SK-N-SH (cell line): ENCODE results near the gene FCER1G.

ENCODE experiments used
- EZH2phosphoT487 ChIP-seq: fragments of 200-600 bp; sonication (generic); IDR thresholded peaks from 2 replicates; pipeline ENCODE4 v1.6.1; 2017; ENCODE audit warnings: low read depth, mixed run types, mild to moderate bottlenecking, antibody characterized with exemption, moderate library complexity, borderline replicate concordance
- GABPA ChIP-seq: IDR thresholded peaks from 2 replicates; pipeline ENCODE4 v1.4.0; 2012; ENCODE audit warnings: low read depth, mild to moderate bottlenecking
- POLR2AphosphoS5 ChIP-seq: IDR thresholded peaks from 2 replicates; pipeline ENCODE4 v1.6.1; 2012; ENCODE audit warnings: low read depth, low read length
- RFX5 ChIP-seq: IDR thresholded peaks from 2 replicates; pipeline ENCODE4 v1.6.1; 2012; ENCODE audit warnings: mild to moderate bottlenecking, improper control_type of control experiment, low read length
- ZBTB33 ChIP-seq: IDR thresholded peaks from 2 replicates; pipeline ENCODE4 v1.4.0; 2012; ENCODE audit warnings: low read depth, borderline replicate concordance
- TF ChIP-seq, protein P1 (sequence below): fragments of 200-600 bp; sonication (generic); IDR thresholded peaks from 2 replicates; pipeline ENCODE4 v1.6.1; 2017; ENCODE audit warnings: antibody characterized with exemption, mild to moderate bottlenecking, moderate library complexity
- TF ChIP-seq, protein P2 (sequence below): IDR thresholded peaks from 2 replicates; pipeline ENCODE4 v1.6.1; 2012; ENCODE audit warnings: mild to moderate bottlenecking, low read depth, low read length, moderate library complexity
- TF ChIP-seq, protein P3 (sequence below): IDR thresholded peaks from 2 replicates; pipeline ENCODE4; 2012

- TF ChIP-seq, protein P1, sequence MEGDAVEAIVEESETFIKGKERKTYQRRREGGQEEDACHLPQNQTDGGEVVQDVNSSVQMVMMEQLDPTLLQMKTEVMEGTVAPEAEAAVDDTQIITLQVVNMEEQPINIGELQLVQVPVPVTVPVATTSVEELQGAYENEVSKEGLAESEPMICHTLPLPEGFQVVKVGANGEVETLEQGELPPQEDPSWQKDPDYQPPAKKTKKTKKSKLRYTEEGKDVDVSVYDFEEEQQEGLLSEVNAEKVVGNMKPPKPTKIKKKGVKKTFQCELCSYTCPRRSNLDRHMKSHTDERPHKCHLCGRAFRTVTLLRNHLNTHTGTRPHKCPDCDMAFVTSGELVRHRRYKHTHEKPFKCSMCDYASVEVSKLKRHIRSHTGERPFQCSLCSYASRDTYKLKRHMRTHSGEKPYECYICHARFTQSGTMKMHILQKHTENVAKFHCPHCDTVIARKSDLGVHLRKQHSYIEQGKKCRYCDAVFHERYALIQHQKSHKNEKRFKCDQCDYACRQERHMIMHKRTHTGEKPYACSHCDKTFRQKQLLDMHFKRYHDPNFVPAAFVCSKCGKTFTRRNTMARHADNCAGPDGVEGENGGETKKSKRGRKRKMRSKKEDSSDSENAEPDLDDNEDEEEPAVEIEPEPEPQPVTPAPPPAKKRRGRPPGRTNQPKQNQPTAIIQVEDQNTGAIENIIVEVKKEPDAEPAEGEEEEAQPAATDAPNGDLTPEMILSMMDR = no peak
- TF ChIP-seq POLR2AphosphoS5 (no peak), GABPA (no peak), EZH2phosphoT487 (no peak), ZBTB33 (no peak), RFX5 (no peak)
- TF ChIP-seq, protein P2, sequence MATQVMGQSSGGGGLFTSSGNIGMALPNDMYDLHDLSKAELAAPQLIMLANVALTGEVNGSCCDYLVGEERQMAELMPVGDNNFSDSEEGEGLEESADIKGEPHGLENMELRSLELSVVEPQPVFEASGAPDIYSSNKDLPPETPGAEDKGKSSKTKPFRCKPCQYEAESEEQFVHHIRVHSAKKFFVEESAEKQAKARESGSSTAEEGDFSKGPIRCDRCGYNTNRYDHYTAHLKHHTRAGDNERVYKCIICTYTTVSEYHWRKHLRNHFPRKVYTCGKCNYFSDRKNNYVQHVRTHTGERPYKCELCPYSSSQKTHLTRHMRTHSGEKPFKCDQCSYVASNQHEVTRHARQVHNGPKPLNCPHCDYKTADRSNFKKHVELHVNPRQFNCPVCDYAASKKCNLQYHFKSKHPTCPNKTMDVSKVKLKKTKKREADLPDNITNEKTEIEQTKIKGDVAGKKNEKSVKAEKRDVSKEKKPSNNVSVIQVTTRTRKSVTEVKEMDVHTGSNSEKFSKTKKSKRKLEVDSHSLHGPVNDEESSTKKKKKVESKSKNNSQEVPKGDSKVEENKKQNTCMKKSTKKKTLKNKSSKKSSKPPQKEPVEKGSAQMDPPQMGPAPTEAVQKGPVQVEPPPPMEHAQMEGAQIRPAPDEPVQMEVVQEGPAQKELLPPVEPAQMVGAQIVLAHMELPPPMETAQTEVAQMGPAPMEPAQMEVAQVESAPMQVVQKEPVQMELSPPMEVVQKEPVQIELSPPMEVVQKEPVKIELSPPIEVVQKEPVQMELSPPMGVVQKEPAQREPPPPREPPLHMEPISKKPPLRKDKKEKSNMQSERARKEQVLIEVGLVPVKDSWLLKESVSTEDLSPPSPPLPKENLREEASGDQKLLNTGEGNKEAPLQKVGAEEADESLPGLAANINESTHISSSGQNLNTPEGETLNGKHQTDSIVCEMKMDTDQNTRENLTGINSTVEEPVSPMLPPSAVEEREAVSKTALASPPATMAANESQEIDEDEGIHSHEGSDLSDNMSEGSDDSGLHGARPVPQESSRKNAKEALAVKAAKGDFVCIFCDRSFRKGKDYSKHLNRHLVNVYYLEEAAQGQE = no peak
- TF ChIP-seq, protein P3, sequence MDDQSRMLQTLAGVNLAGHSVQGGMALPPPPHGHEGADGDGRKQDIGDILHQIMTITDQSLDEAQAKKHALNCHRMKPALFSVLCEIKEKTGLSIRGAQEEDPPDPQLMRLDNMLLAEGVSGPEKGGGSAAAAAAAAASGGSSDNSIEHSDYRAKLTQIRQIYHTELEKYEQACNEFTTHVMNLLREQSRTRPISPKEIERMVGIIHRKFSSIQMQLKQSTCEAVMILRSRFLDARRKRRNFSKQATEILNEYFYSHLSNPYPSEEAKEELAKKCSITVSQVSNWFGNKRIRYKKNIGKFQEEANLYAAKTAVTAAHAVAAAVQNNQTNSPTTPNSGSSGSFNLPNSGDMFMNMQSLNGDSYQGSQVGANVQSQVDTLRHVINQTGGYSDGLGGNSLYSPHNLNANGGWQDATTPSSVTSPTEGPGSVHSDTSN = no peak
Measured at GRCh38 chr1:161206411-161207140, 8.5 kb upstream of the FCER1G start.
